ENCODE measurements around the gene SNCA.

SNCA gene

GRCh38 chr4:89836897-89837384 lies at the start of gene SNCA:
Gene SNCA (minus strand): TSS chr4:89837161. CDS start chr4:89835667, 1,494 bp downstream.
- TF ChIP-seq, protein P1, sequence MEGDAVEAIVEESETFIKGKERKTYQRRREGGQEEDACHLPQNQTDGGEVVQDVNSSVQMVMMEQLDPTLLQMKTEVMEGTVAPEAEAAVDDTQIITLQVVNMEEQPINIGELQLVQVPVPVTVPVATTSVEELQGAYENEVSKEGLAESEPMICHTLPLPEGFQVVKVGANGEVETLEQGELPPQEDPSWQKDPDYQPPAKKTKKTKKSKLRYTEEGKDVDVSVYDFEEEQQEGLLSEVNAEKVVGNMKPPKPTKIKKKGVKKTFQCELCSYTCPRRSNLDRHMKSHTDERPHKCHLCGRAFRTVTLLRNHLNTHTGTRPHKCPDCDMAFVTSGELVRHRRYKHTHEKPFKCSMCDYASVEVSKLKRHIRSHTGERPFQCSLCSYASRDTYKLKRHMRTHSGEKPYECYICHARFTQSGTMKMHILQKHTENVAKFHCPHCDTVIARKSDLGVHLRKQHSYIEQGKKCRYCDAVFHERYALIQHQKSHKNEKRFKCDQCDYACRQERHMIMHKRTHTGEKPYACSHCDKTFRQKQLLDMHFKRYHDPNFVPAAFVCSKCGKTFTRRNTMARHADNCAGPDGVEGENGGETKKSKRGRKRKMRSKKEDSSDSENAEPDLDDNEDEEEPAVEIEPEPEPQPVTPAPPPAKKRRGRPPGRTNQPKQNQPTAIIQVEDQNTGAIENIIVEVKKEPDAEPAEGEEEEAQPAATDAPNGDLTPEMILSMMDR (conservative IDR thresholded peaks at IDR 0.05; ENCODE audit: low read length), result no peak
- peak within 1 kb of the TSS; percentile 49 for H3K4me3 ChIP-seq (ENCODE audit: low read length)
- DNase-seq (ENCODE audit: low read depth), result no peak

- TF ChIP-seq, protein P1 (conservative IDR thresholded peaks at IDR 0.05; ENCODE audit: low read length), result no peak
- no peak overlapping the region for H3K4me3 ChIP-seq (ENCODE audit: low read length)
- DNase-seq (ENCODE audit: low read depth), result no peak
Measured at GRCh38 chr4:89879215-89879614, 42.3 kb upstream of the SNCA start.

DNA sequence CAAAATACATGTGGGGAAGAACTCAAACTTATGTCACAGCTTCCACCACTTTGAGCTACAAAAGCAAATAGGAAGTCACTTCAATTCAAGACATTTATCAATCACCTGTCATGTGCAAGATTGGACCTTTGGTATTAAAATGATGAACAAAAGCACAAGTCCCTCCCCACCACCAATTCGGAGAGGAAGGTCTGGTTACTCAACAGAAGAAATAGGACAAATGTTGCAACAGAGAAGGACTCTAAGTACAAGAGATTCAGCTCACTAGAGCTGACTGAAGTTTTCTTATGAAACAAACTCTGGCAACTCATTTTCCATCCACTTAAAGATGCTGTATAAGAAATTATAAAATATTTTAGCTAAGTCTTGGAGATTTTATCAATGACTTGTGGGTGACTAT lies 41.6 kb upstream of the SNCA start:
- TF ChIP-seq, protein P1 (conservative IDR thresholded peaks at IDR 0.05; ENCODE audit: low read length), result no peak
- H3K4me3 ChIP-seq (ENCODE audit: low read length), result no peak overlapping the region
- no peak for DNase-seq (ENCODE audit: low read depth)

GRCh38 chr4:89876548-89876947 lies 39.6 kb upstream of the SNCA start:
- no peak for DNase-seq (ENCODE audit: low read depth)
- TF ChIP-seq, protein P1 (conservative IDR thresholded peaks at IDR 0.05; ENCODE audit: low read length), result no peak
- no peak overlapping the region for H3K4me3 ChIP-seq (ENCODE audit: low read length)

DNA sequence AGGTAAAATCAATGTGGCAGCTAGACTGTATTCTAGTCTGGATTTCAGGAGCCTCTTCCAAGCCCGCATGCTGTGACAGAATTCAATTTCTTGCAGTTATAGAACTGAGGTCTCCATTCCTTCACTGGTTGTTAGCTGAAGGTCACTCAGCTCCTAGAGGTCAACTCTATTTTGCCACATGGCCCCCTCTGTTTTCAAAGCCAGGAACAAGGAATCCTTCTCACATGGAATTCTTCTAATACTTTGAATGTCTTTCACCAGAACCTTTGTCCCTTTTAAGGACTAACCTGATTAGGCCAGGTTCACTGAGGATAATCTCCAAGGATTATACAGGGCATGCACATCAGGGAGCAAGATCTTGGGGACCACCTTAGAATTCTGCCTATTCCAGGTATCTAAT lies 34.2 kb upstream of the SNCA start:
- no peak overlapping the region for H3K4me3 ChIP-seq (ENCODE audit: low read length)
- no peak for DNase-seq (ENCODE audit: low read depth)
- TF ChIP-seq, protein P1 (conservative IDR thresholded peaks at IDR 0.05; ENCODE audit: low read length), result no peak

DNA sequence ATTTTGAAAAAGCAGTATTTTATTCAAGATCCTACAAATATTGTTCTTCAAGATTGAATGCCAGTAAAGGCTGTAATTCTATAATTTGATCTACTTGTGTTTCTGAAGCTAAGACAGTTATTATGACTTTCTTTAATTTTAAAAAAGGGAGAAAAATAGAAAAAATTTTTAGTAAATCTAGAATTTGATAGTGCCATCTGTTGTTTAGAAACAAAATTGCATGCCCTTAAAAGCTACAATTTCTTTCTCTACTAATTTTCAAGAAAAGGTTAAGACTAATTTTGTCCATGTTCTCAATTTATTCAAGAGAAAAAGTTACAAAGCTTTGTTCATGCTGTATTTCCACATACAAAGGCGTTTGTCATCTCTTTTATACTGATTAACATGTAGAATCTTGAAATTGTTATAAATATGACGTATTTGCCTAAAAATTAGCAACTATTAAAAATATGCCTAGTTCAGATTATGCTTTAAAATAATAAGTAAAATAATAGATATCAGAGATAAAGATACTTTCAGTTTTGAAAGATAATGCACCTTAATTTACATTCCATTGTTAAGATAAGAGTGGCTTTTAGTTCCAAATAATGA lies 32.1 kb upstream of the SNCA start:
- H3K4me3 ChIP-seq (ENCODE audit: low read length), result no peak overlapping the region
- peak; percentile 1 for DNase-seq (ENCODE audit: low read depth)
- TF ChIP-seq, protein P1 (conservative IDR thresholded peaks at IDR 0.05; ENCODE audit: low read length), result peak; percentile 66

- no peak overlapping the region for H3K4me3 ChIP-seq (ENCODE audit: low read length)
- TF ChIP-seq, protein P1 (conservative IDR thresholded peaks at IDR 0.05; ENCODE audit: low read length), result no peak
- no peak for DNase-seq (ENCODE audit: low read depth)
Measured at GRCh38 chr4:89868276-89868675, 31.3 kb upstream of the SNCA start.

Measured in AG10803 (cell line).